Cardiac fibroblast (primary cell): ENCODE results near the gene HAVCR1.

Experiments
- DNase-seq, 2 donors: peaks; one replicate each; pipeline versions ENCODE4 v3.0.0 to v3.0.0-alpha.2; 2010; ENCODE audit warnings: low read depth in 2 of 2
- H3K4me3 ChIP-seq, 2 donors: replicated peaks in 1 of 2; 1 replicate in 1 of 2; 2 replicates in 1 of 2; pipeline ENCODE4 v1.5.1; 2011; ENCODE audit warnings: low read depth in 2 of 2, low read length in 2 of 2, mild to moderate bottlenecking in 2 of 2, moderate library complexity in 1 of 2
- TF ChIP-seq, protein P1 (sequence below): IDR thresholded peaks from one replicate; pipeline ENCODE4 v1.5.1; 2011; ENCODE audit warnings: low read depth, mild to moderate bottlenecking, low read length, inconsistent platforms

HAVCR1 gene

DNA sequence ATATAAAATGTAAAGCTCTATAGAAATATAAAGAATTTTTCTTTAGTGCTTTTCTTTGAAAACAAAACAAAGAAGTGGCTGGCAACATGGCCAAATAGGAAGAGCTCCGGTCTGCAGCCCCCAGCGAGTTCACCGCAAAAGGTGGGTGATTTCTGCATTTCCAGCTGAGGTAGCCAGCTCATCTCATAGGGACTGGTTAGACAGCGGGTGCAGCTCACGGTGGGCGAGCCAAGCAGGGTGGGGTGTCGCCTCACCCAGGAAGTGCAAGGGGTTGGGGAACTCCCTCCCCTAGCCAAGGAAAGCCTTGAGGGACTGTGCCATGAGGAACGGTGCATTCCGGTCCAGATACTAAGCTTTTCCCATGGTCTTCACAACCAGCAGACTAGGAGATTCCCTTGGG is 74.9 kb downstream of the HAVCR1 start:
- TF ChIP-seq, protein P1, sequence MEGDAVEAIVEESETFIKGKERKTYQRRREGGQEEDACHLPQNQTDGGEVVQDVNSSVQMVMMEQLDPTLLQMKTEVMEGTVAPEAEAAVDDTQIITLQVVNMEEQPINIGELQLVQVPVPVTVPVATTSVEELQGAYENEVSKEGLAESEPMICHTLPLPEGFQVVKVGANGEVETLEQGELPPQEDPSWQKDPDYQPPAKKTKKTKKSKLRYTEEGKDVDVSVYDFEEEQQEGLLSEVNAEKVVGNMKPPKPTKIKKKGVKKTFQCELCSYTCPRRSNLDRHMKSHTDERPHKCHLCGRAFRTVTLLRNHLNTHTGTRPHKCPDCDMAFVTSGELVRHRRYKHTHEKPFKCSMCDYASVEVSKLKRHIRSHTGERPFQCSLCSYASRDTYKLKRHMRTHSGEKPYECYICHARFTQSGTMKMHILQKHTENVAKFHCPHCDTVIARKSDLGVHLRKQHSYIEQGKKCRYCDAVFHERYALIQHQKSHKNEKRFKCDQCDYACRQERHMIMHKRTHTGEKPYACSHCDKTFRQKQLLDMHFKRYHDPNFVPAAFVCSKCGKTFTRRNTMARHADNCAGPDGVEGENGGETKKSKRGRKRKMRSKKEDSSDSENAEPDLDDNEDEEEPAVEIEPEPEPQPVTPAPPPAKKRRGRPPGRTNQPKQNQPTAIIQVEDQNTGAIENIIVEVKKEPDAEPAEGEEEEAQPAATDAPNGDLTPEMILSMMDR: no peak
- no peak for DNase-seq
- H3K4me3 ChIP-seq: no peak overlapping the region

DNA sequence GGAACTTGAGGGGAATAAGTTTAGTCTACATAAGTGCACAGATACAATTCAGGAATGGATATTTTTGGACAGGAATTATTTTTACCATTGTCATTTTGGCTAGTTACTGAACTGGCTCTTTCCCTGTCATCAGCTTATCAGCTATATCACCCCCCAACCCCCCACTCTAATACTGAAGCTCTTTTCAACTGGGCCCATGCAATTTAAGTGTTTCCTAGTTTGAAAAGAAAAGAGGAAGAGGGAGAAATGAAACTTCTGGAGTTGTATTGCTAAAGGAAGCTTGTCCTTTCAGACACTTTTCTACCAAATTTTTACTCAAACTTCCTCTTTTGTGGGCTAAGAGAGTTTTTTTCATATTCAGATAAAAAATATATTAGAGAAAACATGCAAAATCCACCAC is 77.4 kb downstream of the HAVCR1 start:
- H3K4me3 ChIP-seq: no peak overlapping the region
- no peak for DNase-seq
- TF ChIP-seq, protein P1: no peak
